HG02623 (cell line): ENCODE measurements around the gene POMT2.
"Not testable (repeated sequence)": the region's sequence is repeated elsewhere in the genome, so short reads cannot be mapped to it uniquely, and the experiment has no call there.

Source experiments
- ATAC-seq: cut with Tn5 transposase; IDR thresholded peaks from one replicate; pipeline ENCODE4 v1.9.1; 2021; ENCODE audit warnings: moderate library complexity; ENCODE audit not compliant: unreplicated experiment

POMT2 gene

DNA sequence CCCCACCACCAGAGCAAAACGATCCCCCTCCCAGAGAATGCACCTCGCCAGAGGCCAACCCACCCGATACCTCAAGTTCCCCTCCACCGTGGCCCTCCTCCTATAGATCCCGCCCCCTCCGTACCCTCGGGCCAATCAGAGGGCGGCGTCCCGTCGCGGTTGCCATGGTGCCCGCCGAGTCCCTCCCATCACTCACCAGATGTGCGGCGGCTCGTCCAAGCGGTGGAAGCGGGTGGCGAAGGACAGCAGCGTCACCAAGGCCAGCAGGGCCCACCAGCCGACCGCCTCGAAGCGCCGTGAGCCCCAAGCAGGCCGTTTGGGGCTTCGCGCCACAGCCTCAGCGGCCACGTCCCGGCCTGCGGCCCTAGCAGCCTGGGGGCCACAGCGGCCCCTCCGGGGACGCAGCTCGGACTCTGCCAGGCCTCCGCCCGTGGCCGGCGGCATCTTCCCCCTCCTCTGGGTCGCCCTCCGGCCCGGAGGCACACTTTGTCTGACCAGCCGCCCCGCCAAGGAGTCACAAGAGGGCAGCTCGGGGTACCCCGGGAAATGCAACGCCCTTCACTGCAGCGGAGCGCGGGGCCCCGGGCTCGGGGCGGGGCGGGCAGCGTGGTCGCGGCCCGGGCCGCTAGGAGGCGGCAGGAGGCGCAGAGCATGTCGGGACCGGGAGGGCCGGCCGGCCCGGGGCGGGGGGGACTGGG lies at the start of gene POMT2:
Gene POMT2, minus strand, starts transcription at position 646 of the 698 bp plus-strand sequence. Its CDS starts 202 bp downstream, at position 444.
- ATAC-seq: peak; percentile 60

GRCh38 chr14:77369285-77369684 lies 48.6 kb upstream of the POMT2 start:
- no peak for ATAC-seq

- no peak for ATAC-seq
These were observed 43.5 kb upstream of the POMT2 start for GRCh38 chr14:77364146-77364545.

DNA sequence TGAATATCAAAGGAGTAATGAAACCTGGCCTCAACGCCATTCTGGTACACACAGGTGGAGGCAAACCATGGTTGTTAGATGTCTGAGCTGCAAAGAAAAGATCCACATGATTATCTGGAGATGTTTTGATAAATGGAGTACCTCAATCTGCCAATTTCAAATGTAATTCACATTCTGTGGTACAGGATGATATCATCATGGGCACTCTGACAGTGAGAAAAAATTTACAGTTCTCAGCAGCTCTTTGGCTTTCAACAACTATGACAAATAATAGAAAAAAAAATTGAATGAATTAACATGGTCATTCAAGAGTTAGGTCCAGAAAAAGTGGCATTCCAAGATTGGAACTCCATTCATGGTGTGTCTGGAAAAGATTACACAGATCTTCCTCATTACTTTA lies 38.9 kb upstream of the POMT2 start:
- no peak for ATAC-seq

GRCh38 chr14:77356899-77357298 lies 36.2 kb upstream of the POMT2 start:
- ATAC-seq: no peak

- ATAC-seq: no peak
These were observed 35.1 kb upstream of the POMT2 start for GRCh38 chr14:77355811-77356210.

- ATAC-seq: no peak
These were observed 32.9 kb upstream of the POMT2 start for GRCh38 chr14:77353469-77354141.

GRCh38 chr14:77347751-77348150 lies 27.1 kb upstream of the POMT2 start:
- ATAC-seq: no peak

- no peak for ATAC-seq
These were observed 25.8 kb upstream of the POMT2 start for GRCh38 chr14:77346495-77346894.

DNA sequence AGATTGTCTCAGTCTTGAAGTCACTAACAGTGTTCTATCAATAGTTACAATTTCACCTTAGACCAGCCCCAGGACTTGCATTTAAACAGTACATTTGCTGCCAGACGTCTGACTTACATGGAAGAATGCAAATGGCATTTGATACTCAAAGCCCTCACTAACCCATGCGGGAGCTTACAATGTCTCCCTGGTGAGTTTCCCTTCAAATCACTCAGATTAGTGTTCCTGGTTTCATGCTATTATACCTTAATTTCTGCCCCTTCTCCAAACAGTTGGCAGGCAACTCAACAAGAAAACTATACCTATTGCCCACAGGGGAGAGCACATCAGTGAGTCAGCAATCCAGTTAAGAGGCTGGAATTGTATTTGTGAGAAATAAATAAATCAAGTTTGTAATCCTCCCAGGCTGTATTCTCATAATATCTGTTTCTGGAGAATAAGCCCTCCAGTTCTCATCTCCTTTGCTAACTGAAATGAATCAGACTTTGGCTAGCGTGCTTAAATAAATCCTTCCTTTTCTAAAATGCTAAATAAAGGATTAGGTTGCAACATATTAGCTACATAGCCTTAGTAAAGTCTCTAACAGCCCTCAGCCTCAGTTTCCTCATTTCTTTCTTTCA lies 23.8 kb upstream of the POMT2 start:
- no peak for ATAC-seq

DNA sequence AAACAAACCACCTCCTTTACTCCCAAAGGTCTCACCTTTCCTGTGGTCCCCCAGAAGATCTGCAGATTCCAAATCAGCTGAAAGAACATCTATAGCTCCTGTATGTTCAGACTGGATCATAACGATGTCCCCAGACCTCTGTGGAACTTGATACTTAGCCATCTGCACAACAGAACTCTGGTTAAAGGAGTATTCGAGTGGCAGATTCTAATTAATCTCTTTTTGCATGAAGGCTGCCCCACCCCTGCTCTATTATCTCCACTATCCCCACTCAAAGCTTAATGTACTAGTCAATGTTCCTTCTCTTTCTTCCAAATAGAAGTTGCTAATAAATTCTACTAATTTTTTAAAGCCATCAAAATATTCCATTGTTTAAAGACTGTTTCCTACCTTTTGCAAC lies 23.0 kb upstream of the POMT2 start:
- ATAC-seq: no peak

DNA sequence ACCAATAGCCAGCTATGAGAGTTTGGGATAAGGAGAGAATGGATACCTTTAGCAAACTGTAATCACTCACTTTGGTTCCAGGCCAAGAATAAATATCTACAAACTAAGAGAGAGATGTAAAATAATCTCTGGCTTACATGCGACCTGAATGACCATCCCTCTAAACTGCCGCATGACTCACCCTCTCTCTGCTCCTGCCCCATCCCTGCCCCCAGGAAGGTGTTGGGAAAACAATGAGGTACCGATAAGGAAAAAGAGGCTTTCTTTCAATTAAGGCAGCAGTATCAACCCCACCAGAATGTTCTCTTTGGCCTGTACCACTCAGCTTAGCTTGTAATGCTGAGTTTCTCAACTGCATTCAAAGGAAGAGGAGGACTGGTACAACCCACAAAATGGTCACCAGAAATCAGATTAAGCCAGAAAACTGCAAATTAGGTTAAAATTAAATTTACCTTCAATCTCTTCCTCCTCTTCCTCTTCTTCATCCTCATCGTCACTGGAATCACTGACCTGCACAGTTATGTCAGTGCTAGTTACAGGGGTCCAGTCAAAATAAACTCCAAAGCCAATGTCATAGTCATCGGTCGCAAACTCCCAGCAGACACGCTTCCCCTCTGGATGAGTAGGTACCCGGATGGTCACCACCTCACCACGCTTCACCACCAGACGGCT lies 22.2 kb upstream of the POMT2 start:
- no peak for ATAC-seq

- no peak for ATAC-seq
These were observed 19.7 kb upstream of the POMT2 start for GRCh38 chr14:77340389-77340788.

GRCh38 chr14:77339407-77339806 lies 18.7 kb upstream of the POMT2 start:
- ATAC-seq: no peak

DNA sequence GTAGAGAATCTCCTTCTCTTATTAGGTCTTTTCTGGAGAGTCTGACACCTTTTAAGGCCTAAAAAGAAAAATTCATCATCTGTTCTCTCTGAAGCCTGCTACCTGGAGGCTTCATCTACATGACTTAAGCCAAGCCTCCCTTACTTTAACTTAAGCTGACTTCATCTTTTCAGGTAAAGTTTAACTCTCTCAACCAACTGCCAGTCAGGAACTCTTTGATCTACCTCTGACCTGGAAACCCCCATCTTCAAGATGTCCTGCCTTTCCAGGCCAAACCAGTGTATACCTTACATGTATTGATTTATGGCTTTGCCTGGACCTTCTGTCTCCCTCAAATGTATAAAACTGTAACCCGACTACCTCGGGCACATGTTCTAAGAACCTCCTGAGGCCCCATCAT lies 17.6 kb upstream of the POMT2 start:
- ATAC-seq: no peak

GRCh38 chr14:77337880-77338279 lies 17.2 kb upstream of the POMT2 start:
- no peak for ATAC-seq

- not testable (repeated sequence) for ATAC-seq
These were observed 16.6 kb upstream of the POMT2 start for GRCh38 chr14:77337255-77337654.

GRCh38 chr14:77335576-77335975 lies 14.9 kb upstream of the POMT2 start:
- no peak for ATAC-seq

GRCh38 chr14:77329872-77330271 lies 9.2 kb upstream of the POMT2 start:
- ATAC-seq: no peak

DNA sequence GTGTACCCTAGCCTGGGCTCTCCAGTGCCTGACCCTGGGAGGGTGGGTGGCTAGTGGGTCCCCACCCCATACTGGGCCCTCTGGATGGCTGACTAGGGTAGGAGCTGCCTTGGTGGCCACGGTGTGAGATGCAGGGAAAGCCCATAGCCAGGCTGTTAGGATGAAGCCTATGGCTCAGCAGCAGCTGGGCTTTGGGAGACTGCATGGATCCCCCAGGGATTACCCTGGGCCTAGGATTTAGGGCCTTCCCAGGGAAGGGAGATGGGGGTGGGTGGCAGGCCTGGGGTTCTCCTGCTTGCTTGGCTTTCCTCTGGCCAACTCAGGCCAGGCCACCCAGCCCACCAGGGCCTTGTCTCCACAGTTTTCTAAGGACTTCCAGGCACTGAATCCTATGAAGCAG lies 6.4 kb upstream of the POMT2 start:
- ATAC-seq: no peak

DNA sequence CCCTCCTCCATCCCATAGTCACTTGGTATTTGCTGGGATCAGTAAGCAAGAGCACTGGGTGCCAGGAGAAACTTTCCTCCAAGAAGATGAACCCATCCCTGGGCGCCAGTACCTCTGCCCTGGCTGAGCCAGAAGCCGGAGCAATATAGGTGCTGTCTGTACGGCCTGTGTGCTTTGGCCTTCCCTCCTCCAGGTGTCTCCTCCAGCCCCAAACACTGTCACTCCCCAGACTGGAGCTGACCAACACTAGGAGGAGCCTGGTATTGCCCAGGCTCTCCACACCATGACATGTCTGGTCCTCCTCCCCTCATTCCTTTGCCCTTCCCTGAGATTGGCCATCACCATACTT lies 5.0 kb upstream of the POMT2 start:
- no peak for ATAC-seq
